HEK293T (cell line): ENCODE measurements around the gene CDRT4.

ENCODE experiments used
- BHLHE40 ChIP-seq: fragments of 450-650 bp; IDR thresholded peaks from 2 replicates; pipeline ENCODE4 v1.6.1; 2016; ENCODE audit warnings: mild to moderate bottlenecking, moderate library complexity, borderline replicate concordance
- FOXA1 ChIP-seq: fragments of 450-650 bp; IDR thresholded peaks from 2 replicates; pipeline ENCODE4 v1.6.1; 2016; ENCODE audit warnings: mild to moderate bottlenecking
- FOXK2 ChIP-seq: fragments of 450-650 bp; IDR thresholded peaks from 2 replicates; pipeline ENCODE4 v1.6.1; 2016; ENCODE audit warnings: mild to moderate bottlenecking
- FOXM1 ChIP-seq: fragments of 450-650 bp; IDR thresholded peaks from 2 replicates; pipeline ENCODE4 v1.6.1; 2017; ENCODE audit warnings: mild to moderate bottlenecking, borderline replicate concordance
- HDGF ChIP-seq: fragments of 450-650 bp; IDR thresholded peaks from 2 replicates; pipeline ENCODE4 v1.6.1; 2017; ENCODE audit warnings: antibody characterized with exemption, borderline replicate concordance
- L3MBTL2 ChIP-seq: fragments of 450-650 bp; conservative IDR thresholded peaks from 2 replicates; pipeline ENCODE4 v1.6.1; 2016; ENCODE audit warnings: mild to moderate bottlenecking
- LEF1 ChIP-seq: fragments of 450-650 bp; IDR thresholded peaks from 2 replicates; pipeline ENCODE4 v1.6.1; 2017; ENCODE audit warnings: mild to moderate bottlenecking, borderline replicate concordance
- NFRKB ChIP-seq: fragments of 450-650 bp; IDR thresholded peaks from 2 replicates; pipeline ENCODE4 v1.6.1; 2016; ENCODE audit warnings: mild to moderate bottlenecking, moderate library complexity
- SP1 ChIP-seq: fragments of 450-650 bp; IDR thresholded peaks from 2 replicates; pipeline ENCODE4 v1.6.1; 2017
- SUZ12 ChIP-seq: fragments of 450-650 bp; IDR thresholded peaks from 2 replicates; pipeline ENCODE4 v1.6.1; 2016; ENCODE audit warnings: mild to moderate bottlenecking
- TARDBP ChIP-seq: fragments of 450-650 bp; IDR thresholded peaks from 2 replicates; pipeline ENCODE4 v1.6.1; 2016
- ZNF384 ChIP-seq: fragments of 450-650 bp; IDR thresholded peaks from 2 replicates; pipeline ENCODE4 v1.6.1; 2016

GRCh38 chr17:15498107-15498506 is 30.7 kb upstream of the CDRT4 start:
- no peak for TF ChIP-seq HDGF
- TF ChIP-seq SP1, result no peak
- TF ChIP-seq FOXM1, result no peak
- no peak for TF ChIP-seq FOXK2
- no peak for TF ChIP-seq ZNF384
- TF ChIP-seq FOXA1, result no peak
- TF ChIP-seq TARDBP, result no peak
- TF ChIP-seq BHLHE40, result no peak
- no peak for TF ChIP-seq NFRKB
- 0 out of 2 replicates have a peak, but pooled peaks have one; percentile 18 for TF ChIP-seq L3MBTL2
- TF ChIP-seq LEF1, result no peak
- TF ChIP-seq SUZ12, result no peak
